HepG2 (cell line): Measurements from ENCODE around the gene ITSN2. TPM values are rescaled to one million over a fixed set of nuclear protein-coding genes. Genes with fewer than 3 reads are reported as not detected.

Experiments
- ATAC-seq: fragments of 200-7000 bp; cut with Tn5 transposase; 3 replicates; pipeline ENCODE4 v1.9.1; 2020; ENCODE audit warnings: mild to moderate bottlenecking, moderate library complexity
- BruUV-seq: library from RNA; stranded (reverse); fragments of 400-500 nt; replicated peaks from 2 replicates; lab custom pipeline; 2021; lab: Mats Ljungman, UMichigan
- CTCF ChIA-PET: fragments of 300-600 bp; formaldehyde crosslinking; extraction: SDS; loops from one replicate; lab custom pipeline; 2021; ENCODE audit warnings: low total read pairs, inconsistent platforms, low intra/inter-chr PET ratio; lab: Yijun Ruan, JAX
- POLR2A ChIA-PET: fragments of 350-600 bp; sonication (Branson Sonifier 250); formaldehyde crosslinking; loops from one replicate; lab custom pipeline; 2020; ENCODE audit warnings: antibody characterized with exemption, inconsistent platforms; lab: Yijun Ruan, JAX
- DNase-seq: peaks from one replicate; pipeline ENCODE4 v3.0.0-alpha.2; 2015; ENCODE audit warnings: low spot score
- FAIRE-seq: peaks from 3 replicates; lab custom pipeline; 2011; peaks lifted over from hg19 to GRCh38; lab: Jason Lieb, UNC
- H2AFZ ChIP-seq: one replicate; pipeline ENCODE4 v1.6.1; 2011; ENCODE audit warnings: low read length, inconsistent platforms
- H3K27ac ChIP-seq: fragments of 300-600 bp; 3 replicates; pipeline ENCODE4 v1.8.0; 2011; ENCODE audit warnings: mixed run types, mild to moderate bottlenecking, mixed read lengths, low read length, inconsistent platforms; ENCODE audit not compliant: insufficient read depth; ENCODE audit errors: extremely low read length
- H3K27me3 ChIP-seq, 2 experiments: fragments of 200-600 bp in 1 of 2; 2 replicates in 1 of 2; 3 replicates in 1 of 2; pipeline versions ENCODE4 v1.6.0 to v1.8.0; 2011; ENCODE audit warnings: low read length in 2 of 2, mild to moderate bottlenecking in 2 of 2, moderate library complexity in 2 of 2, inconsistent platforms in 1 of 2; ENCODE audit not compliant: insufficient read depth in 2 of 2, control insufficient read depth in 1 of 2
- H3K36me3 ChIP-seq, 2 experiments: fragments of 200-600 bp in 1 of 2; replicated peaks in 1 of 2; 2 replicates in 1 of 2; 3 replicates in 1 of 2; pipeline versions ENCODE4 v1.5.1 to v1.8.0; 2011; ENCODE audit warnings: low read length in 2 of 2, inconsistent platforms in 1 of 2; ENCODE audit not compliant: insufficient read depth in 2 of 2, control insufficient read depth in 1 of 2
- H3K4me1 ChIP-seq: 2 replicates; pipeline ENCODE4 v1.5.1; 2012; ENCODE audit warnings: low read length, inconsistent platforms; ENCODE audit not compliant: insufficient read depth
- H3K4me2 ChIP-seq: 2 replicates; pipeline ENCODE4 v1.6.0; 2011; ENCODE audit warnings: low read depth, low read length, inconsistent platforms
- H3K4me3 ChIP-seq, 3 experiments: fragments of 200-600 bp in 1 of 3; sonication (generic), shearing (Covaris generic) in 1 of 3; replicated peaks in 1 of 3; 2 replicates each; pipeline ENCODE4 v1.5.1; 2011 to 2016; ENCODE audit warnings: low read length in 3 of 3, inconsistent platforms in 2 of 3, low read depth in 2 of 3, mild to moderate bottlenecking in 2 of 3, control low read depth in 1 of 3, mixed read lengths in 1 of 3; ENCODE audit not compliant: insufficient read depth in 1 of 3
- H3K79me2 ChIP-seq: one replicate; pipeline ENCODE4 v1.6.1; 2011; ENCODE audit warnings: low read length, inconsistent platforms; ENCODE audit not compliant: insufficient read depth
- H3K9ac ChIP-seq: 2 replicates; pipeline ENCODE4 v1.6.0; 2011; ENCODE audit warnings: mild to moderate bottlenecking, low read depth, low read length, inconsistent platforms; ENCODE audit not compliant: insufficient read depth
- H3K9me3 ChIP-seq: 2 replicates; pipeline ENCODE4 v1.5.1; 2012; ENCODE audit warnings: mild to moderate bottlenecking, low read length
- H4K20me1 ChIP-seq: 2 replicates; pipeline ENCODE4 v1.6.0; 2011; ENCODE audit warnings: inconsistent platforms, mild to moderate bottlenecking, low read length, moderate library complexity; ENCODE audit not compliant: insufficient read depth
- AKAP8 ChIP-seq: sonication (generic); formaldehyde crosslinking; IDR thresholded peaks from 2 replicates; pipeline ENCODE4 v1.5.1; 2020; ENCODE audit warnings: mild to moderate bottlenecking, missing genetic modification reagents
- FLYWCH1 ChIP-seq: sonication (generic); formaldehyde crosslinking; IDR thresholded peaks from 2 replicates; pipeline ENCODE4 v1.8.1; 2023; ENCODE audit warnings: mild to moderate bottlenecking, missing genetic modification reagents
- HMG20A ChIP-seq: IDR thresholded peaks from 2 replicates; pipeline ENCODE4 v1.6.1; 2016; ENCODE audit warnings: borderline replicate concordance
- KMT2B ChIP-seq: IDR thresholded peaks from 2 replicates; pipeline ENCODE4 v1.6.1; 2016; ENCODE audit warnings: missing genetic modification reagents, missing compliant biosample characterization
- PBX2 ChIP-seq: IDR thresholded peaks from 2 replicates; pipeline ENCODE4 v1.6.1; 2016; ENCODE audit warnings: control low read depth
- SMARCC2 ChIP-seq: fragments of 450-650 bp; IDR thresholded peaks from 2 replicates; pipeline ENCODE4 v1.6.1; 2017; ENCODE audit warnings: antibody characterized with exemption, mild to moderate bottlenecking
- SRSF1 ChIP-seq: fragments of 200-400 bp; formaldehyde crosslinking; optimal IDR thresholded peaks from 2 replicates; pipeline ENCODE3; 2017; ENCODE audit warnings: mild to moderate bottlenecking, low read depth, low read length, moderate library complexity
- TFDP2 ChIP-seq: sonication (generic); formaldehyde crosslinking; IDR thresholded peaks from 2 replicates; pipeline ENCODE4 v1.4.0; 2020; ENCODE audit warnings: missing genetic modification reagents
- ZNF136 ChIP-seq: sonication (generic); formaldehyde crosslinking; IDR thresholded peaks from 2 replicates; pipeline ENCODE4 v1.8.1; 2022; ENCODE audit warnings: low read depth, mild to moderate bottlenecking, moderate library complexity, missing genetic modification reagents
- ZNF20 ChIP-seq: sonication (generic); formaldehyde crosslinking; IDR thresholded peaks from 2 replicates; pipeline ENCODE4 v1.4.0; 2020; ENCODE audit warnings: mild to moderate bottlenecking, moderate library complexity, missing genetic modification reagents
- ZNF44 ChIP-seq: sonication (generic); formaldehyde crosslinking; IDR thresholded peaks from 2 replicates; pipeline ENCODE4 v1.5.1; 2020; ENCODE audit warnings: mild to moderate bottlenecking, missing genetic modification reagents
- WGBS: methylation state at CpG from one replicate; pipeline ENCODE4 v1.1.6; 2017; ENCODE audit warnings: low lambda C conversion rate; 5-methylcytosine and 5-hydroxymethylcytosine counted together
- in situ Hi-C: cut with HindIII; loops from 2 replicates; pipeline ENCODE4 v1.10.0; 2017; ENCODE audit warnings: low pct_unique_long_range_greater_than_20kb; ENCODE audit not compliant: extremely low pct_ligation_motif_present
- intact Hi-C: fragments of 100-400 bp; cut with micrococcal nuclease; formaldehyde crosslinking; loops from one replicate; pipeline ENCODE4 v1.10.0; 2022; ENCODE audit not compliant: unreplicated experiment
- polyA plus RNA-seq, 8 experiments: library from polyadenylated mRNA; depleted of rRNA in 3 of 8; stranded (reverse) in 7 of 8; unstranded in 1 of 8; fragments of >200 nt; fragmentation: Illumina TruSeq in 4 of 8; extraction: Trizol in 4 of 8; gene quantifications; 2 replicates each; pipeline versions ENCODE4 v1.2.1 to v1.2.3, GENCODE V29; 2011 to 2016; ENCODE audit warnings: low read depth in 4 of 8, missing spikeins in 1 of 8, mixed read lengths in 1 of 8; ENCODE audit not compliant: insufficient read depth in 1 of 8
- total RNA-seq, 5 experiments: library from RNA; depleted of rRNA; stranded (reverse); fragments of >200 nt; fragmentation: Illumina TruSeq; extraction: Trizol; gene quantifications; 2 replicates each; pipeline ENCODE4 v1.2.3, GENCODE V29; 2016; ENCODE audit warnings: low read depth in 1 of 5

The ITSN2 gene
- total and polyA plus RNA-seq, 2 of the 13 experiments (the other 11 are each of a cell fraction or from before 2014, with no cell fraction given) = 26.0 to 26.6 TPM

GRCh38 chr2:24211408-24211807, 148.9 kb downstream of the ITSN2 start:
- H3K4me1 ChIP-seq = no peaks in the 10 kb centered on the region
- DNase-seq (no peak), FAIRE-seq (no peak), ATAC-seq (no peak)
- no peak overlapping the region for H3K27ac ChIP-seq
- H3K4me3 ChIP-seq = no peak overlapping the region
- no peaks in the 10 kb centered on the region for H4K20me1 ChIP-seq
- 77% methylated on average over 7 of the region's 7 CpGs for WGBS
- no peak overlapping the region for H3K4me2 ChIP-seq
- no peaks in the 10 kb centered on the region for H3K9me3 ChIP-seq
- in situ Hi-C loops (no loop called here), intact Hi-C loops (no loop called here)
- H3K27me3 ChIP-seq = no peaks in the 10 kb centered on the region
- H3K36me3 ChIP-seq = peaks cover 2 to 16% of the 10 kb centered on the region in 2 experiments; a peak in 3 of 5 replicates
- H2AFZ ChIP-seq = no peak overlapping the region
- ChIA-PET CTCF (no interaction called here), POLR2A (no interaction called here)
- BruUV-seq = no TSS peak
- no peaks in the 10 kb centered on the region for H3K79me2 ChIP-seq
- TF ChIP-seq SRSF1 = no peak
- TF ChIP-seq AKAP8 (CRISPR knock-in tag) = no peak
- TF ChIP-seq ZNF20 (CRISPR knock-in tag) = no peak
- no peak for TF ChIP-seq SMARCC2
- TF ChIP-seq FLYWCH1 (CRISPR knock-in tag) = no peak
- TF ChIP-seq KMT2B (CRISPR knock-in tag) = no peak
- no peak for TF ChIP-seq ZNF136 (CRISPR knock-in tag)
- TF ChIP-seq HMG20A (CRISPR knock-in tag) = no peak
- no peak for TF ChIP-seq ZNF44 (CRISPR knock-in tag)
- H3K9ac ChIP-seq = no peak overlapping the region

GRCh38 chr2:24210723-24211122, 149.6 kb downstream of the ITSN2 start:
- POLR2A ChIA-PET = no interaction called here
- Histone ChIP-seq H3K27me3 (no peaks in the 10 kb centered on the region), H2AFZ (no peak overlapping the region), H3K4me2 (no peak overlapping the region), H3K4me3 (no peak overlapping the region), H3K79me2 (no peaks in the 10 kb centered on the region), H3K27ac (no peak overlapping the region), H3K36me3 (peaks cover 2 to 16% of the 10 kb centered on the region in 2 experiments; a peak in 3 of 5 replicates), H3K9ac (no peak overlapping the region), H4K20me1 (no peaks in the 10 kb centered on the region), H3K4me1 (no peaks in the 10 kb centered on the region), H3K9me3 (no peaks in the 10 kb centered on the region)
- 99% methylated on average over 21 of the region's 21 CpGs for WGBS
- DNase-seq (no peak), FAIRE-seq (no peak), ATAC-seq (no peak)
- in situ Hi-C loops (no loop called here), intact Hi-C loops (no loop called here)
- TF ChIP-seq PBX2 = no peak
- TF ChIP-seq TFDP2 (CRISPR knock-in tag) = no peak
- no peak for TF ChIP-seq FLYWCH1 (CRISPR knock-in tag)
- BruUV-seq = no TSS peak
- CTCF ChIA-PET = no interaction called here
